GM12874 (cell line): Measurements from ENCODE around the gene NEK3.

Source experiments
- CTCF ChIP-seq: IDR thresholded peaks from 2 replicates; pipeline ENCODE4 v1.5.1; 2011; ENCODE audit warnings: low read depth, mild to moderate bottlenecking, control low read depth, low read length, moderate library complexity; ENCODE audit not compliant: insufficient read depth

Gene NEK3

GRCh38 chr13:52096748-52097147 lies 62.6 kb downstream of the NEK3 start:
- no peak for TF ChIP-seq CTCF

- no peak for TF ChIP-seq CTCF
Observed at GRCh38 chr13:52096062-52096461, 63.3 kb downstream of the NEK3 start.

GRCh38 chr13:52092087-52092486 lies 67.3 kb downstream of the NEK3 start:
- TF ChIP-seq CTCF, result no peak

- TF ChIP-seq CTCF, result no peak
Observed at GRCh38 chr13:52091473-52091872, 67.9 kb downstream of the NEK3 start.

GRCh38 chr13:52085421-52085820 lies 74.0 kb downstream of the NEK3 start:
- TF ChIP-seq CTCF, result no peak
